HepG2 (cell line): ENCODE results near the gene CCDC197. TPM values are rescaled to one million over a fixed set of nuclear protein-coding genes. Genes with fewer than 3 reads are reported as not detected.

Source experiments
- ATAC-seq: fragments of 200-7000 bp; cut with Tn5 transposase; 3 replicates; pipeline ENCODE4 v1.9.1; 2020; ENCODE audit warnings: mild to moderate bottlenecking, moderate library complexity
- BruUV-seq: library from RNA; stranded (reverse); fragments of 400-500 nt; replicated peaks from 2 replicates; lab custom pipeline; 2021; lab: Mats Ljungman, UMichigan
- CTCF ChIA-PET: fragments of 300-600 bp; formaldehyde crosslinking; extraction: SDS; loops from one replicate; lab custom pipeline; 2021; ENCODE audit warnings: low total read pairs, inconsistent platforms, low intra/inter-chr PET ratio; lab: Yijun Ruan, JAX
- POLR2A ChIA-PET: fragments of 350-600 bp; sonication (Branson Sonifier 250); formaldehyde crosslinking; loops from one replicate; lab custom pipeline; 2020; ENCODE audit warnings: antibody characterized with exemption, inconsistent platforms; lab: Yijun Ruan, JAX
- DNase-seq: peaks from one replicate; pipeline ENCODE4 v3.0.0-alpha.2; 2015; ENCODE audit warnings: low spot score
- FAIRE-seq: peaks from 3 replicates; lab custom pipeline; 2011; peaks lifted over from hg19 to GRCh38; lab: Jason Lieb, UNC
- H2AFZ ChIP-seq: one replicate; pipeline ENCODE4 v1.6.1; 2011; ENCODE audit warnings: low read length, inconsistent platforms
- H3K27ac ChIP-seq: fragments of 300-600 bp; 3 replicates; pipeline ENCODE4 v1.8.0; 2011; ENCODE audit warnings: mixed run types, mild to moderate bottlenecking, mixed read lengths, low read length, inconsistent platforms; ENCODE audit not compliant: insufficient read depth; ENCODE audit errors: extremely low read length
- H3K27me3 ChIP-seq, 2 experiments: fragments of 200-600 bp in 1 of 2; 2 replicates in 1 of 2; 3 replicates in 1 of 2; pipeline versions ENCODE4 v1.6.0 to v1.8.0; 2011; ENCODE audit warnings: low read length in 2 of 2, mild to moderate bottlenecking in 2 of 2, moderate library complexity in 2 of 2, inconsistent platforms in 1 of 2; ENCODE audit not compliant: insufficient read depth in 2 of 2, control insufficient read depth in 1 of 2
- H3K36me3 ChIP-seq, 2 experiments: fragments of 200-600 bp in 1 of 2; replicated peaks in 1 of 2; 2 replicates in 1 of 2; 3 replicates in 1 of 2; pipeline versions ENCODE4 v1.5.1 to v1.8.0; 2011; ENCODE audit warnings: low read length in 2 of 2, inconsistent platforms in 1 of 2; ENCODE audit not compliant: insufficient read depth in 2 of 2, control insufficient read depth in 1 of 2
- H3K4me1 ChIP-seq: 2 replicates; pipeline ENCODE4 v1.5.1; 2012; ENCODE audit warnings: low read length, inconsistent platforms; ENCODE audit not compliant: insufficient read depth
- H3K4me2 ChIP-seq: 2 replicates; pipeline ENCODE4 v1.6.0; 2011; ENCODE audit warnings: low read depth, low read length, inconsistent platforms
- H3K4me3 ChIP-seq, 3 experiments: fragments of 200-600 bp in 1 of 3; sonication (generic), shearing (Covaris generic) in 1 of 3; replicated peaks in 1 of 3; 2 replicates each; pipeline ENCODE4 v1.5.1; 2011 to 2016; ENCODE audit warnings: low read length in 3 of 3, inconsistent platforms in 2 of 3, low read depth in 2 of 3, mild to moderate bottlenecking in 2 of 3, control low read depth in 1 of 3, mixed read lengths in 1 of 3; ENCODE audit not compliant: insufficient read depth in 1 of 3
- H3K79me2 ChIP-seq: one replicate; pipeline ENCODE4 v1.6.1; 2011; ENCODE audit warnings: low read length, inconsistent platforms; ENCODE audit not compliant: insufficient read depth
- H3K9ac ChIP-seq: 2 replicates; pipeline ENCODE4 v1.6.0; 2011; ENCODE audit warnings: mild to moderate bottlenecking, low read depth, low read length, inconsistent platforms; ENCODE audit not compliant: insufficient read depth
- H3K9me3 ChIP-seq: 2 replicates; pipeline ENCODE4 v1.5.1; 2012; ENCODE audit warnings: mild to moderate bottlenecking, low read length
- H4K20me1 ChIP-seq: 2 replicates; pipeline ENCODE4 v1.6.0; 2011; ENCODE audit warnings: inconsistent platforms, mild to moderate bottlenecking, low read length, moderate library complexity; ENCODE audit not compliant: insufficient read depth
- HOMEZ ChIP-seq: IDR thresholded peaks from 2 replicates; pipeline ENCODE4 v1.6.1; 2016; ENCODE audit warnings: low read depth
- PAF1 ChIP-seq: IDR thresholded peaks from 2 replicates; pipeline ENCODE4 v1.6.1; 2016; ENCODE audit warnings: missing genetic modification reagents, missing compliant biosample characterization
- PRDM15 ChIP-seq: sonication (generic); formaldehyde crosslinking; IDR thresholded peaks from 2 replicates; pipeline ENCODE4 v1.4.0; 2020; ENCODE audit warnings: missing genetic modification reagents
- SIN3A ChIP-seq: IDR thresholded peaks from 2 replicates; pipeline ENCODE4 v1.6.1; 2011; ENCODE audit warnings: low read depth, mild to moderate bottlenecking, control low read depth, low read length, borderline replicate concordance
- SUZ12 ChIP-seq: fragments of 150-350 bp; IDR thresholded peaks from 2 replicates; pipeline ENCODE4 v1.6.1; 2014; ENCODE audit warnings: low read depth, low read length
- ZBTB26 ChIP-seq: IDR thresholded peaks from 2 replicates; pipeline ENCODE4 v1.6.1; 2016; ENCODE audit warnings: missing compliant biosample characterization, missing genetic modification reagents, borderline replicate concordance
- ZMYM4 ChIP-seq: sonication (generic); formaldehyde crosslinking; IDR thresholded peaks from 2 replicates; pipeline ENCODE4 v1.8.1; 2023; ENCODE audit warnings: mild to moderate bottlenecking, missing genetic modification reagents
- ZNF263 ChIP-seq: sonication (generic); formaldehyde crosslinking; IDR thresholded peaks from 2 replicates; pipeline ENCODE4 v1.4.0; 2020; ENCODE audit warnings: missing genetic modification reagents
- WGBS: methylation state at CpG from one replicate; pipeline ENCODE4 v1.1.6; 2017; ENCODE audit warnings: low lambda C conversion rate; 5-methylcytosine and 5-hydroxymethylcytosine counted together
- in situ Hi-C: cut with HindIII; loops from 2 replicates; pipeline ENCODE4 v1.10.0; 2017; ENCODE audit warnings: low pct_unique_long_range_greater_than_20kb; ENCODE audit not compliant: extremely low pct_ligation_motif_present
- intact Hi-C: fragments of 100-400 bp; cut with micrococcal nuclease; formaldehyde crosslinking; loops from one replicate; pipeline ENCODE4 v1.10.0; 2022; ENCODE audit not compliant: unreplicated experiment
- polyA plus RNA-seq, 8 experiments: library from polyadenylated mRNA; depleted of rRNA in 3 of 8; stranded (reverse) in 7 of 8; unstranded in 1 of 8; fragments of >200 nt; fragmentation: Illumina TruSeq in 4 of 8; extraction: Trizol in 4 of 8; gene quantifications; 2 replicates each; pipeline versions ENCODE4 v1.2.1 to v1.2.3, GENCODE V29; 2011 to 2016; ENCODE audit warnings: low read depth in 4 of 8, missing spikeins in 1 of 8, mixed read lengths in 1 of 8; ENCODE audit not compliant: insufficient read depth in 1 of 8
- total RNA-seq, 5 experiments: library from RNA; depleted of rRNA; stranded (reverse); fragments of >200 nt; fragmentation: Illumina TruSeq; extraction: Trizol; gene quantifications; 2 replicates each; pipeline ENCODE4 v1.2.3, GENCODE V29; 2016; ENCODE audit warnings: low read depth in 1 of 5

The CCDC197 gene
- total and polyA plus RNA-seq, 2 of the 13 experiments (the other 11 are each of a cell fraction or from before 2014, with no cell fraction given) = 0.11 to 0.13 TPM

GRCh38 chr14:93954516-93954830, 42.6 kb upstream of the CCDC197 start:
- POLR2A ChIA-PET = interaction anchor here (1.2 to 2.4 kb wide), 3 partner anchors 8 to 12 kb away, joined by 3 to 11 read pairs (median 9); no protein-coding TSS in a partner anchor
- TF ChIP-seq ZNF263 (CRISPR knock-in tag) (0 out of 2 replicates have a peak, but pooled peaks have one; percentile 13), SUZ12 (no peak)
- peak overlapping the region; percentile 98 for H3K4me2 ChIP-seq
- peak overlapping the region in 2 of 3 experiments; percentile 25 to 66; a peak in 2 of 6 replicates for H3K4me3 ChIP-seq
- in situ Hi-C loops = no loop called here
- no peaks in the 10 kb centered on the region for H3K79me2 ChIP-seq
- H2AFZ ChIP-seq = peak overlapping the region; percentile 62
- FAIRE-seq (no peak), ATAC-seq (no peak), DNase-seq (no peak)
- intact Hi-C loops = loop anchor here (10.0 kb wide), 1 partner anchor 180 kb away; no protein-coding TSS in a partner anchor
- H3K36me3 ChIP-seq = no peaks in the 10 kb centered on the region
- H4K20me1 ChIP-seq = no peaks in the 10 kb centered on the region
- WGBS = 100% methylated on average over 2 of the region's 4 CpGs
- H3K4me1 ChIP-seq = peaks cover 73% of the 10 kb centered on the region
- no peaks in the 10 kb centered on the region for H3K27me3 ChIP-seq
- H3K9ac ChIP-seq = no peak overlapping the region
- BruUV-seq = no TSS peak
- CTCF ChIA-PET = interaction anchor here (2.0 kb wide), 1 partner anchor 16 kb away, joined by 23 read pairs; no protein-coding TSS in a partner anchor
- no peak overlapping the region for H3K27ac ChIP-seq
- no peaks in the 10 kb centered on the region for H3K9me3 ChIP-seq

GRCh38 chr14:93954900-93955849, 41.9 kb upstream of the CCDC197 start:
- ChIA-PET CTCF (no interaction called here), POLR2A (interaction anchor here (0.6 to 2.4 kb wide), 7 partner anchors 9 to 109 kb away, joined by 3 to 11 read pairs (median 3); no protein-coding TSS in a partner anchor)
- Histone ChIP-seq H3K27me3 (no peaks in the 10 kb centered on the region), H3K79me2 (no peaks in the 10 kb centered on the region), H3K9me3 (no peaks in the 10 kb centered on the region), H3K9ac (peak overlapping the region; percentile 55; the same call in 1 of the 2 replicates), H3K4me3 (peak overlapping the region; percentile 33 to 63 (median 43)), H4K20me1 (no peaks in the 10 kb centered on the region), H3K4me2 (peak overlapping the region; percentile 98), H3K4me1 (peaks cover 80% of the 10 kb centered on the region), H3K36me3 (no peaks in the 10 kb centered on the region), H2AFZ (no peak overlapping the region), H3K27ac (no peak overlapping the region)
- in situ Hi-C loops (no loop called here), intact Hi-C loops (loop anchor here (10.0 kb wide), 1 partner anchor 180 kb away; no protein-coding TSS in a partner anchor)
- no peak for FAIRE-seq
- ATAC-seq = no peak
- WGBS = 46% methylated on average over 13 of the region's 19 CpGs
- BruUV-seq = no TSS peak
- DNase-seq = no peak
- TF ChIP-seq HOMEZ (no peak), ZMYM4 (CRISPR knock-in tag) (no peak), PAF1 (CRISPR knock-in tag) (no peak), SIN3A (no peak), ZBTB26 (CRISPR knock-in tag) (0 out of 2 replicates have a peak, but pooled peaks have one; percentile 29), PRDM15 (CRISPR knock-in tag) (no peak)
